GM19035 (cell line): ENCODE results near the gene RAB24.
"Not testable (repeated sequence)": the region's sequence is repeated elsewhere in the genome, so short reads cannot be mapped to it uniquely, and the experiment has no call there.

ENCODE experiments used
- ATAC-seq: cut with Tn5 transposase; IDR thresholded peaks from one replicate; pipeline ENCODE4 v1.9.1; 2021; ENCODE audit not compliant: unreplicated experiment

Gene RAB24

GRCh38 chr5:177303121-177303924, at the start of gene RAB24, which contains the start of gene PRELID1:
TSS of gene RAB24 (minus strand) at chr5:177303719. CDS start at chr5:177303288, 431 bp downstream.
TSS of gene PRELID1 (plus strand) at chr5:177303799. CDS start at chr5:177303986, 187 bp downstream.
- ATAC-seq, result peak; percentile 75

DNA sequence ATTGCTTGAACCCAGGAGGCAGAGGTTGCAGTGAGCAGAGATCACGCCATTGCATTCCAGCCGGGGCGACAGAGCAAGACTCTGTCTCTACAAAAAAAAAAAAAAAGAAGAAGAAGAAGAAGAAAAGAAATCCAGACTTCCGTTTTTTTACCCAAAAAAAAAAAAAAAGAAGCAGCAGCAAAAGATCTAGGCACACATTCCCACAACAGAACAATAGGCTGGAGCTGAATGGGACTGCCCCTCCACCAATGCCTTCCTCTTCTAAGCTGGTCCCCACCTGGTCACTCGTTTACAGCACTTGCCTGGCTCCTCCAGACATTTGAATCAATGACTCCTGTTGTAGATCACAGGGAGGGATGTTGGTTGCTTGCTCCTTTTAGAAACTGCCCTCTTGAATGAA, 49.6 kb upstream of the RAB24 start:
- ATAC-seq, result no peak

DNA sequence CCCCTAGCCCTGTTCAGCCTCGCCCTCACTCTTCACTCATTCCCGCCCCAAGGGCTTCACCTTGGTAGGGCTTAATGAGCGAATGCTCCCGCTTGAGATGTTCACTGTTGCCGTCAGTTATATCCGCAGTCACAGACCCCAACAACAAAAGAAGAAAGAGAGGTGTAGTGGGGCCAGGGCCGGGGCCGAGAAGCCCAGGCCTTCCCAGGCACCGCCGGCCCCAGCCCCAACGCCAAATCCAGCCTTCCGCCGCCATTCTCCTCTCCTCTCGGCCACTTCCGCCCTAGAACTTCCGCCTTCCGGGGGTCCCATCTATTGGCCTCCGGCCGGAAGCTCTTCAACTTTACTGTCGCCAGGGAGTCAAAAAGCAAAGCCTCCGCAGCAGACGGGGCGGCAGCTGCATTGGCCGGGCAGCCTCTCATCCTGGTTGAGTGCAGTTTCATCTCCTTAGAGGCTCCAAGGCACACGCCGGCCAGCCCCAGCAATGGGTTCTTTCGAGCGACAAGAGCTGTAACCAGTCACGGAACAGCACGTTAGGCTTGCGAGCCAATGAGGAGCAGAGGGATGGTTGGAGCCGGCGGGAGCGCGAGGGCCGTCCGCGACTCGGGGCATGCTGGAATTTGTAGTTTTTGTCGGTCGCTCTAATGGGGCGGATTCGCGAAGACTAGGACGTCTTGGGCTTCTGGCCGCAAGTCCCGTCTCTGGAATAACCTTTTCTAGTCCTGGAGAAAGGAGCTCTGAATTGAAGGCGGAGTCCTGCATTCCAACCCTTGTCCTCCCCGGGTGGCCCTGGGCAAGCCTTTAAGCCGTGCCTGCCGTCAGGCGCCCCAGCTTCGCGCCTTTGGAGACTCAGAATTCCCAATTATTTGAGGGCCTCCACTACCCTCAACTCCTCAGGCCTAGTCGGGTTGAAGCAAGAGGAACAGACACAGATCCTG, 48.1 kb upstream of the RAB24 start, which contains the start of gene LMAN2:
Gene LMAN2 (minus strand): TSS at position 277 of the 938 bp plus-strand sequence. CDS start 21 bp downstream, at position 256.
- peak; percentile 94 for ATAC-seq

GRCh38 chr5:177350776-177351391, 47.4 kb upstream of the RAB24 start:
- ATAC-seq, result no peak

- ATAC-seq, result no peak
Measured at GRCh38 chr5:177349762-177350161, 46.2 kb upstream of the RAB24 start.

DNA sequence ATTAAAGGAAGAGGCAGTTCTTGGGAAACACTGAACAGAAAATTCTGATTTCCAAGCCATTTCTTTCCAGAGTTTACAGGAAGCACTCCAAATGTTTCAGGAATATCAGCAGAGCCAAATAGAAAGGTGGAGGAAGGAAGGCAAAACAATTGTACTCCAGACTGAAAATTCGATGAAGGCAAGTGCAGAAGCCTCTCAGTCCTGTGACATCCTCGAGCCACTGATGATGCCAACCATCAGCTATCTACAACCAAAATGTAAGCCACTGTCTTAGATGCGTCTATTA, 45.8 kb upstream of the RAB24 start:
- ATAC-seq, result no peak

- no peak for ATAC-seq
Measured at GRCh38 chr5:177347699-177348098, 44.2 kb upstream of the RAB24 start.

DNA sequence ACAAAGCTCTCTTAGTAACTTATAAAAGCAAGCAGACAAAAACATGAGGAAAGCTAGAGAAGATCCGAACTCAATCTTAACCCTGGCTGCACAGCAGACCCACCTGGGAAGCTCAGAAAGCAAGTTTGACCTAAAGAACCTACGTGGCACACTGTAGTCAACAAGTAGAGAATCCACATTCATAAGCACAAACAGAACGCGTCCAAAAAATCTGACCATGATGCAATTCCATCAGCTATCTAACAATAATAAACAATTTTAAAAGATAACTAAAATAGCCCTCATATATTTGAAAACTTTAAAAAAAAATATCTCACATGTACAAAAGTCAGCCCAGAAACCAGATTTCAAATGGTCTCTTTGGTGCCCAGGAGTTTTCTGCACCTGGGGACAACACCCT, 43.3 kb upstream of the RAB24 start:
- no peak for ATAC-seq

DNA sequence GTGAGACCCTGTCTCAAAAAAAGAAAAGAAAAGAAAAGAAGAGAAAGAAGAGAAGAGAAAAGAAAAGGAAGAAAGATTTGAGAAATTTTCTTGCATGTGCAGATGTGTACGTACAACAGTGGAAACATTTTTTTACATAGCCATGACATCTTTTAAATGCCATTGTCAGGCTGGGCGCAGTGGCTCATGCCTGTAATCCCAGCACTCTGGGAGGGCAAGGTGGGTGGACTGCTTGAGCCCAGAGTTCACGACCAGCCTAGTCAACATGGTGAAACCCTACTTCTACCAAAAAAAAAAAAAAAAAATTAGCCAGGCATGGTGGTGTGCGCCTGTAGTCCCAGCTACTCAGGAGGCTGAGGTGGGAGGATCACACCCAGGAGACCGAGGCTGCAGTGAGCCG, 41.4 kb upstream of the RAB24 start:
- no peak for ATAC-seq

DNA sequence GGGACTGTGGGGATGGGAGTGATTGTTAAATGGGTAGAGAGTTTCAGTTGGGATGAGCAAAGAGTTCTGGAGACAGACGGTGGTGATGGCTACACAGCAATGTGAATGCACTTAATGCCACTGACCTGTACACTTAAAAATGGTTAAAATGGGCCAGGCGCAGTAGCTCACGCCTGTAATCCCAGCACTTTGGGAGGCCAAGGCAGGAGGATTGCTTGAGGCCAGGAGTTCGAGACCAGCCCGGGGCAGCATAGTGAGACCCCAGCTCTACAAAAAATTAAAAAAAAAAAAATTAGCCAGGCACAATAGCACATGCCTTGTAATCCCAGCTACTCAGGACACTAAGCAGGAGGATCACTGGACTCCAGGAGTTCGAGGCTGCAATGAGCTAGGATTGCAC, 40.3 kb upstream of the RAB24 start:
- ATAC-seq, result no peak

- not testable (repeated sequence) for ATAC-seq
Measured at GRCh38 chr5:177343000-177343399, 39.5 kb upstream of the RAB24 start.

- no peak for ATAC-seq
Measured at GRCh38 chr5:177339107-177339638, 35.7 kb upstream of the RAB24 start.

GRCh38 chr5:177338251-177339106, 35.0 kb upstream of the RAB24 start:
- ATAC-seq, result no peak

GRCh38 chr5:177336603-177337494, 33.3 kb upstream of the RAB24 start:
- no peak for ATAC-seq

DNA sequence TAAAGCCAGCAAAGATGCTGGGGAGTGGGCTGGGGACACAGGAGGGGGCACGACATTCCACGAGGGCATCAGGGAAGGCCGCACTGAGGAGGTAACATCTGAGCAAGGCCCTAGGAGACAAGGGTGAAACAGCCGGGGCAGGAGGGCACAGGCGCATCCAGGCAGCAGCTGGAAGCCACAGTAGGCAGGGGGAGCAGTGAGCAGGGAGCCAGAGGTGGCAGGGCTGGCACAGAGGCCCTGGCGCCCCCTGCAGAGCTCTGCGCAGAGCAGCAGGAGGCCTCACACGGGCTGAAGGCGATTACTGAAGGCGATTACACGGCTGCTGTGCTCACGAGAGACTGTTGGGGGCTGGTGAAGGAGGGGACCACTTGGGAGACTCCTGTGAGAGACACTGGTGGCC, 32.6 kb upstream of the RAB24 start:
- no peak for ATAC-seq

- no peak for ATAC-seq
Measured at GRCh38 chr5:177335701-177336065, 32.2 kb upstream of the RAB24 start.

GRCh38 chr5:177334781-177335700, 31.5 kb upstream of the RAB24 start:
- no peak for ATAC-seq

DNA sequence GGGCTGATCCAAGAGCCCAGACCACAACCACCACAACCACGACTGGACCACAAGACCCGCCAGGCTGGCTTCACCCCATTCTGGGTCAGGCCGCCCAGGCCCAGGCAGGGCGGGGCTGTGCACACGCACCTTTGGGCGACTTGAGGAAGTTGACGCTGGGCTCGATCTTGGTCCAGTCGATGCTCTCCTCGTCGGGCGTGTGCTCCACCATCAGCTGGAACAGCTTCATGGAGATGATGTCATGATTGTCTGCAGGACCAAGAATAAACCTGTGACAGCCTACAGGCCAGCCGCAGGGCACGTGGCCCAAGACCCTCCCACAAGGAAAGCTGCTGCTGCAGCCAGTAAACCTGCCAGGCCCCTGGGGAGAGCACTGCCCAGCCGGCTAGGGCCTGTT, 30.6 kb upstream of the RAB24 start:
- ATAC-seq, result no peak
